K562 (cell line): Measurements from ENCODE around the gene ATIC. TPM values are rescaled to one million over a fixed set of nuclear protein-coding genes. Genes with fewer than 3 reads are reported as not detected.

Experiments used
- ATAC-seq: fragments of 200-7000 bp; cut with Tn5 transposase; 3 replicates; pipeline ENCODE4 v1.9.1; 2020; ENCODE audit warnings: moderate library complexity
- BruUV-seq: library from RNA; stranded (reverse); fragments of 400-500 nt; replicated peaks from 2 replicates; lab custom pipeline; 2021; lab: Mats Ljungman, UMichigan
- CTCF ChIA-PET: fragments of 300-600 bp; formaldehyde crosslinking; extraction: SDS; loops from one replicate; lab custom pipeline; 2021; ENCODE audit warnings: low intra/inter-chr PET ratio; lab: Yijun Ruan, JAX
- POLR2A ChIA-PET: fragments of 300-600, 350-650 bp; sonication (Branson Sonifier 250); formaldehyde crosslinking; extraction: SDS; loops from one replicate; lab custom pipeline; 2021; ENCODE audit warnings: antibody characterized with exemption, inconsistent platforms; lab: Yijun Ruan, JAX
- DNase-seq, 4 experiments: peaks; one replicate each; pipeline versions ENCODE4 v3.0.0 to v3.0.0-alpha.2; 2011 to 2018; ENCODE audit warnings: low spot score in 3 of 4, mixed read lengths in 3 of 4; ENCODE audit errors: extremely low read depth in 1 of 4
- FAIRE-seq: peaks from 2 replicates; lab custom pipeline; 2011; peaks lifted over from hg19 to GRCh38; lab: Jason Lieb, UNC
- H2AFZ ChIP-seq: 2 replicates; pipeline ENCODE4 v1.6.0; 2011; ENCODE audit warnings: low read depth, low read length, control low read depth, inconsistent platforms
- H3K27ac ChIP-seq: fragments of 200-600 bp; 3 replicates; pipeline ENCODE4 v1.8.0; 2011; ENCODE audit warnings: low read depth, mild to moderate bottlenecking, control low read depth, inconsistent platforms, low read length, moderate library complexity, mixed read lengths; ENCODE audit errors: extremely low read depth
- H3K27me3 ChIP-seq, 2 experiments: fragments of 300-600 bp in 1 of 2; 2 replicates in 1 of 2; 3 replicates in 1 of 2; pipeline versions ENCODE4 v1.6.0 to v1.8.0; 2011; ENCODE audit warnings: inconsistent platforms in 2 of 2, low read length in 2 of 2, mild to moderate bottlenecking in 1 of 2, mixed read lengths in 1 of 2, moderate library complexity in 1 of 2; ENCODE audit not compliant: control insufficient read depth in 2 of 2, insufficient read depth in 2 of 2
- H3K36me3 ChIP-seq: fragments of 300-600 bp; 3 replicates; pipeline ENCODE4 v1.8.0; 2011; ENCODE audit warnings: mild to moderate bottlenecking, low read length, inconsistent platforms; ENCODE audit not compliant: control insufficient read depth, insufficient read depth
- H3K4me1 ChIP-seq, 2 experiments: fragments of 200-600 bp in 1 of 2; replicated peaks in 1 of 2; 2 replicates in 1 of 2; 3 replicates in 1 of 2; pipeline versions ENCODE4 v1.5.1 to v1.8.0; 2011; ENCODE audit warnings: inconsistent platforms in 2 of 2, low read length in 2 of 2, mild to moderate bottlenecking in 1 of 2, mixed read lengths in 1 of 2, moderate library complexity in 1 of 2; ENCODE audit not compliant: control insufficient read depth in 2 of 2, insufficient read depth in 2 of 2
- H3K4me2 ChIP-seq: 2 replicates; pipeline ENCODE4 v1.6.1; 2011; ENCODE audit warnings: low read length, control low read depth, inconsistent platforms, mixed read lengths; ENCODE audit not compliant: insufficient read depth
- H3K4me3 ChIP-seq: fragments of 200-600 bp; sonication (generic), shearing (Covaris generic); 2 replicates; pipeline ENCODE4 v1.5.1; 2016; ENCODE audit warnings: control low read depth, inconsistent platforms
- H3K79me2 ChIP-seq: fragments of 200-600 bp; 3 replicates; pipeline ENCODE4 v1.8.0; 2011; ENCODE audit warnings: low read length, inconsistent platforms; ENCODE audit not compliant: control insufficient read depth, insufficient read depth
- H3K9ac ChIP-seq, 2 experiments: 2 replicates each; pipeline versions ENCODE4 v1.6.0 to v1.6.1; 2011; ENCODE audit warnings: low read depth in 2 of 2, low read length in 2 of 2, control low read depth in 1 of 2, inconsistent platforms in 1 of 2, mild to moderate bottlenecking in 1 of 2, mixed read lengths in 1 of 2; ENCODE audit not compliant: insufficient read depth in 1 of 2
- H3K9me1 ChIP-seq: one replicate; pipeline ENCODE4 v1.6.0; 2011; ENCODE audit warnings: inconsistent platforms, mild to moderate bottlenecking, low read length, moderate library complexity; ENCODE audit not compliant: control insufficient read depth, insufficient read depth
- H3K9me3 ChIP-seq: replicated peaks from 2 replicates; pipeline ENCODE4 v1.5.1; 2011; ENCODE audit warnings: low read depth, low read length, inconsistent platforms; ENCODE audit not compliant: control insufficient read depth, insufficient read depth
- H4K20me1 ChIP-seq: replicated peaks from 2 replicates; pipeline ENCODE4 v1.6.1; 2011; ENCODE audit warnings: low read length, inconsistent platforms, mixed read lengths; ENCODE audit not compliant: control insufficient read depth, insufficient read depth
- FOS ChIP-seq: IDR thresholded peaks from 3 replicates; pipeline ENCODE4 v1.6.1; 2011; ENCODE audit not compliant: insufficient read length; ENCODE audit errors: extremely low read depth
- PRPF4 ChIP-seq: fragments of 200-400 bp; formaldehyde crosslinking; IDR thresholded peaks from one replicate; pipeline ENCODE4 v1.6.1; 2017; ENCODE audit warnings: low read length, low read depth, mild to moderate bottlenecking; ENCODE audit not compliant: insufficient read depth, poor library complexity, severe bottlenecking
- SAP30 ChIP-seq: fragments of 200-600 bp; sonication (generic); IDR thresholded peaks from 2 replicates; pipeline ENCODE4 v1.6.1; 2012; ENCODE audit warnings: borderline replicate concordance, low read depth, mild to moderate bottlenecking, moderate library complexity, low read length, control low read depth, inconsistent platforms; ENCODE audit not compliant: insufficient read depth, poor library complexity, severe bottlenecking
- SOX6 ChIP-seq: fragments of 450-650 bp; IDR thresholded peaks from 2 replicates; pipeline ENCODE4 v1.6.1; 2014; ENCODE audit warnings: mild to moderate bottlenecking
- WGBS: fragments of 100-300 bp; shearing (Covaris generic); methylation state at CpG from one replicate; pipeline ENCODE4 v1.1.6; 2016; ENCODE audit warnings: low coverage, mixed read lengths; ENCODE audit not compliant: insufficient coverage; ENCODE audit errors: missing lambda C conversion rate; 5-methylcytosine and 5-hydroxymethylcytosine counted together
- in situ Hi-C: fragments of 300-500 bp; cut with MboI; formaldehyde crosslinking; loops from 4 replicates; pipeline ENCODE4 v1.15.0; 2018; ENCODE audit warnings: inconsistent platforms, mixed read lengths
- intact Hi-C: fragments of 100-400 bp; cut with micrococcal nuclease; formaldehyde crosslinking; loops from 2 replicates; pipeline ENCODE4 v1.14.2; 2022
- polyA plus RNA-seq, 8 experiments: library from polyadenylated mRNA; depleted of rRNA in 4 of 8; stranded (reverse) in 5 of 8; unstranded in 3 of 8; fragments of >200 nt; fragmentation: Nextera tagmentation in 2 of 8; fragmentation: Illumina TruSeq in 1 of 8; extraction: Ambion mirVana in 2 of 8; extraction: Trizol in 1 of 8; gene quantifications; 2 replicates each; pipeline versions ENCODE4 v1.2.1 to v1.2.3, GENCODE V29; 2011 to 2014; ENCODE audit warnings: inconsistent platforms in 1 of 8, missing spikeins in 1 of 8
- total RNA-seq, 7 experiments: library from RNA; depleted of rRNA in 6 of 7; stranded (reverse); fragments of >200 nt in 6 of 7; fragmentation: Illumina TruSeq in 2 of 7; extraction: Trizol in 2 of 7; gene quantifications; 2 replicates each; pipeline versions ENCODE4 v1.2.1 to v1.2.3, GENCODE V29; 2011 to 2021; ENCODE audit warnings: low replicate concordance in 1 of 7
- TF ChIP-seq, protein P1 (sequence below): fragments of 450-650 bp; IDR thresholded peaks from 2 replicates; pipeline ENCODE4 v1.7.0; 2016; ENCODE audit warnings: borderline replicate concordance

ATIC gene
- total and polyA plus RNA-seq, 9 of the 15 experiments (the other 6 are each of a cell fraction or from before 2014, with no cell fraction given): 45.6 to 480 (median 212) TPM

DNA sequence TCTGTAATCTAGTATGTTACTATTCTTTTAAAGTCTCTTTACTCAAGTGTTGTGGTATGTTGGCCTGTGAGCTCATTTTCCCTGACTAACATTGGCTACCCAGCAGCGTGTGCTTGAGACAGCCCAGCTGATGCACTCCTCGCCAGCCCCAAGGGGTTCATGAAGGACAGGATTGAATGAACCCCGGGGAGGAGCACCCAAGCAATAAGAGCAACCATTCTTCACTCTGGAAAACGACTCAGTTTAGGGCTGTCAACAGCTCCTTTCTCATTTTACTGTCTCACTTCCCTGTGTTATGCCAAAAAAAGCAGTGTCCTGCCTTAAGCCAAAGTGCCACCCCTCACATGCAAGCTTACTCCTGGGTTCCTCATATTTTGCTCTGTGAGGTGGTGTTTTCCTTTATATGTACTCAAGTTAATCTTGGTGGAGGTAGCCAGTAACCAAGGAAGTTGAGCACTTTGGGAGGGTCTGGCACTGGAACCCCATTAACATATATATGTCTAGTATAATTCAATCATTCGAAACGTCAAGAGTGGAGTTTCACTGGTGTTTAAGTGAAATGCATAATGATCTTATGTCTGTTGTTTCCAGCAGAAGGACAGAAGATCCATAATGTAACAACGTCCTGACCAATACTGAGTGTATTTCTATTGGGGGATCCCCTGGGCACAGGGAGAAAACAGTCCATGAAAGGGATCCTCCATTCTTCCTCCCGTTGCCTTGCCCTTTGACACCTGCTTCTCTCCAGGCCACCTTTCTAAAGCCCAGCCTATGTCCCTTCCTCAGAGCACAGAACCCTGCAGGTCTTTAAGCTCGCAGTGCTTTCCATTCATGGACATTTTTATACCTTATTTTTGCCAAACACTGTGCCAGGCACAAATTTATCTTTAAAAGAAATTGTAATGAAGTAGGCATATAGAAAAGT is 43.2 kb downstream of the ATIC start:
- Histone ChIP-seq H3K4me2 (no peak overlapping the region), H4K20me1 (no peaks in the 10 kb centered on the region), H3K9ac (no peak overlapping the region), H3K79me2 (no peaks in the 10 kb centered on the region), H3K9me1 (no peaks in the 10 kb centered on the region), H2AFZ (no peak overlapping the region), H3K4me3 (no peak overlapping the region), H3K9me3 (no peaks in the 10 kb centered on the region), H3K27ac (no peak overlapping the region), H3K27me3 (no peaks in the 10 kb centered on the region), H3K4me1 (no peaks in the 10 kb centered on the region; a peak in 2 of 5 replicates), H3K36me3 (peaks cover 8% of the 10 kb centered on the region; the same call in 1 of the 3 replicates)
- DNase-seq (no peak), ATAC-seq (no peak), FAIRE-seq (no peak)
- WGBS: 72% methylated on average over 9 of the region's 9 CpGs
- BruUV-seq: no TSS peak
- TF ChIP-seq, protein P1, sequence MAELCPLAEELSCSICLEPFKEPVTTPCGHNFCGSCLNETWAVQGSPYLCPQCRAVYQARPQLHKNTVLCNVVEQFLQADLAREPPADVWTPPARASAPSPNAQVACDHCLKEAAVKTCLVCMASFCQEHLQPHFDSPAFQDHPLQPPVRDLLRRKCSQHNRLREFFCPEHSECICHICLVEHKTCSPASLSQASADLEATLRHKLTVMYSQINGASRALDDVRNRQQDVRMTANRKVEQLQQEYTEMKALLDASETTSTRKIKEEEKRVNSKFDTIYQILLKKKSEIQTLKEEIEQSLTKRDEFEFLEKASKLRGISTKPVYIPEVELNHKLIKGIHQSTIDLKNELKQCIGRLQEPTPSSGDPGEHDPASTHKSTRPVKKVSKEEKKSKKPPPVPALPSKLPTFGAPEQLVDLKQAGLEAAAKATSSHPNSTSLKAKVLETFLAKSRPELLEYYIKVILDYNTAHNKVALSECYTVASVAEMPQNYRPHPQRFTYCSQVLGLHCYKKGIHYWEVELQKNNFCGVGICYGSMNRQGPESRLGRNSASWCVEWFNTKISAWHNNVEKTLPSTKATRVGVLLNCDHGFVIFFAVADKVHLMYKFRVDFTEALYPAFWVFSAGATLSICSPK: no peak
- TF ChIP-seq FOS: no peak
- TF ChIP-seq SOX6: no peak
- no peak for TF ChIP-seq PRPF4
- no peak for TF ChIP-seq SAP30
- ChIA-PET CTCF (no interaction called here), POLR2A (no interaction called here)
- in situ Hi-C loops: no loop called here
- intact Hi-C loops: loop anchor here (10.0 kb wide), 1 partner anchor 580 kb away; no protein-coding TSS in a partner anchor
